GM19023 (cell line): ENCODE results near the gene MEMO1.
"Not testable (repeated sequence)": the region's sequence is repeated elsewhere in the genome, so short reads cannot be mapped to it uniquely, and the experiment has no call there.

Experiments
- ATAC-seq: cut with Tn5 transposase; IDR thresholded peaks from one replicate; pipeline ENCODE4 v1.9.1; 2021; ENCODE audit warnings: mild to moderate bottlenecking, moderate library complexity; ENCODE audit not compliant: unreplicated experiment

Gene MEMO1

GRCh38 chr2:31920962-31921361 lies 89.8 kb downstream of the MEMO1 start:
- ATAC-seq: no peak

- ATAC-seq: no peak
These were observed 91.3 kb downstream of the MEMO1 start for GRCh38 chr2:31919499-31919898.

GRCh38 chr2:31909661-31910060 lies 101.1 kb downstream of the MEMO1 start:
- ATAC-seq: no peak

GRCh38 chr2:31907491-31907890 lies 103.3 kb downstream of the MEMO1 start:
- not testable (repeated sequence) for ATAC-seq

GRCh38 chr2:31903109-31903780 lies 107.6 kb downstream of the MEMO1 start:
- no peak for ATAC-seq

GRCh38 chr2:31901900-31902299 lies 108.9 kb downstream of the MEMO1 start:
- ATAC-seq: no peak

GRCh38 chr2:31900156-31900555 lies 110.7 kb downstream of the MEMO1 start:
- not testable (repeated sequence) for ATAC-seq

- ATAC-seq: not testable (repeated sequence)
These were observed 112.5 kb downstream of the MEMO1 start for GRCh38 chr2:31898346-31898745.

GRCh38 chr2:31897340-31897739 lies 113.5 kb downstream of the MEMO1 start:
- not testable (repeated sequence) for ATAC-seq

- ATAC-seq: no peak
These were observed 114.5 kb downstream of the MEMO1 start for GRCh38 chr2:31896293-31896692.

- ATAC-seq: no peak
These were observed 116.2 kb downstream of the MEMO1 start for GRCh38 chr2:31894656-31895055.

GRCh38 chr2:31893094-31893493 lies 117.7 kb downstream of the MEMO1 start:
- no peak for ATAC-seq

- ATAC-seq: no peak
These were observed 121.8 kb downstream of the MEMO1 start for GRCh38 chr2:31889044-31889443.

GRCh38 chr2:31888550-31888949 lies 122.3 kb downstream of the MEMO1 start:
- no peak for ATAC-seq

- no peak for ATAC-seq
These were observed 124.1 kb downstream of the MEMO1 start for GRCh38 chr2:31886700-31887099.

GRCh38 chr2:31877008-31877407 lies 133.8 kb downstream of the MEMO1 start:
- no peak for ATAC-seq

GRCh38 chr2:31874071-31874470 lies 136.7 kb downstream of the MEMO1 start:
- ATAC-seq: no peak

GRCh38 chr2:31865215-31865614 lies 145.6 kb downstream of the MEMO1 start:
- no peak for ATAC-seq

GRCh38 chr2:31863867-31864266 lies 146.9 kb downstream of the MEMO1 start:
- ATAC-seq: no peak

GRCh38 chr2:31863015-31863656 lies 147.7 kb downstream of the MEMO1 start:
- not testable (repeated sequence) for ATAC-seq

GRCh38 chr2:31859959-31860358 lies 150.8 kb downstream of the MEMO1 start:
- ATAC-seq: no peak

GRCh38 chr2:31853521-31853920 lies 157.3 kb downstream of the MEMO1 start:
- no peak for ATAC-seq

GRCh38 chr2:31842150-31842549 lies 168.7 kb downstream of the MEMO1 start:
- not testable (repeated sequence) for ATAC-seq
